Left renal cortex interstitium (tissue), 4 donors: ENCODE measurements around the gene IRF5. TPM values are rescaled to one million over a fixed set of nuclear protein-coding genes. Genes with fewer than 3 reads are reported as not detected.

ENCODE experiments used
- DNase-seq, 4 donors: peaks; one replicate each; pipeline ENCODE4 v3.0.0-alpha.2; 2013; ENCODE audit warnings: low read depth in 4 of 4, low spot score in 2 of 4, missing footprints in 1 of 4
- polyA plus RNA-seq, 4 donors: library from polyadenylated mRNA; unstranded; fragments of 120-200 nt; gene quantifications; one replicate each; pipeline ENCODE4 v1.2.1, GENCODE V29; 2013; ENCODE audit not compliant: insufficient read length in 4 of 4

IRF5 gene
- polyA plus RNA-seq, 4 donors = 8.9 to 14.1 (median 10.8) TPM

DNA sequence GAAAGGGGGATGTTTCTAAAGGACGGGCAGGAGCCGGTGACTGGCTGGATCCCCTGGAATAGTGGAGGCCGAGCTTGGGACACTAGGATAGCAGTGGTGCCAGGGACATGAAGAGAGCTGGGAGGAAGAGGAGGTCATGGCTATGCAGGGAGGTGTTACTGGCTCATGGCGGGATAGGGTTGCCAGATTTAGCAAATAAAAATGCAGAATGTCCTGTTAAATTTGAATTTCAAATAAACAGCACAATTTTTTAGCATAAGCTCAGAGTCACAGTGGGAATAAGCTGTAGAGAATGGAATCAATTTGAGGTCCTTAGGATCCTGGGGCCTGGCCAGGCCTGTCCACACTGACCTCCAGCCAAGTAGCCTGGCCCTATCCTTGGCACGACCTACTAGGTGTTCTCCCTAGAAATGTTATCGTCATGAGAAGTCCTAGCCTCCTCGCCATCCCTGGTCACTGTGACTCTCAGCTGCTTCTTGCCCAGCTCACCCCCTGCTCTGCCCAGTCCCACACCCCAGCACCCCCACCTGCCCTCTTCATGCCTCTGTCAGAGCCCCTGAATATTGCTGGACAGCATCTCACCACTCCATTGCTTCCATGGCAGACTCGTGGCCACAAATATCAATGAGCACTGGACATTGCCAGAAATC lies 19.6 kb upstream of the IRF5 start:
- no peak for DNase-seq

DNA sequence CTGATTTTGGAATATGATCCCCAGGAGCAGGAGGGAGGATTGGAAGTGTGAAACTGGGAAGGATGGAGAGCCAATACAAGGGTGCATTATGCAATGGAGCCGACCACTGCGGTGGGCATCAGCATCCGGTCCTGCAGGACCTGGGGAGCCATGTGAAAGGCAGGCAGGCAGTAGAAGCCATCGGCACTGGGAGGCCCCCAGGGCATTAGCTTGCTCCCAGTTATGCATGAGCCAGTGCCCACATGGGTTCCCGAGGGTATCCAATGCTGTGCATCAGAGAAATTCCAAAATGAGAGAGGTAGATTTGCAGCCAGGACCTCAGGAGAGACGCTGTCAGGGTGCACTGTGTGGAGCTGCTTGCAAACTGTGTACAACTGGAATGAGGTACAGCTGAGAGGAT lies 18.5 kb upstream of the IRF5 start:
- DNase-seq = no peak

DNA sequence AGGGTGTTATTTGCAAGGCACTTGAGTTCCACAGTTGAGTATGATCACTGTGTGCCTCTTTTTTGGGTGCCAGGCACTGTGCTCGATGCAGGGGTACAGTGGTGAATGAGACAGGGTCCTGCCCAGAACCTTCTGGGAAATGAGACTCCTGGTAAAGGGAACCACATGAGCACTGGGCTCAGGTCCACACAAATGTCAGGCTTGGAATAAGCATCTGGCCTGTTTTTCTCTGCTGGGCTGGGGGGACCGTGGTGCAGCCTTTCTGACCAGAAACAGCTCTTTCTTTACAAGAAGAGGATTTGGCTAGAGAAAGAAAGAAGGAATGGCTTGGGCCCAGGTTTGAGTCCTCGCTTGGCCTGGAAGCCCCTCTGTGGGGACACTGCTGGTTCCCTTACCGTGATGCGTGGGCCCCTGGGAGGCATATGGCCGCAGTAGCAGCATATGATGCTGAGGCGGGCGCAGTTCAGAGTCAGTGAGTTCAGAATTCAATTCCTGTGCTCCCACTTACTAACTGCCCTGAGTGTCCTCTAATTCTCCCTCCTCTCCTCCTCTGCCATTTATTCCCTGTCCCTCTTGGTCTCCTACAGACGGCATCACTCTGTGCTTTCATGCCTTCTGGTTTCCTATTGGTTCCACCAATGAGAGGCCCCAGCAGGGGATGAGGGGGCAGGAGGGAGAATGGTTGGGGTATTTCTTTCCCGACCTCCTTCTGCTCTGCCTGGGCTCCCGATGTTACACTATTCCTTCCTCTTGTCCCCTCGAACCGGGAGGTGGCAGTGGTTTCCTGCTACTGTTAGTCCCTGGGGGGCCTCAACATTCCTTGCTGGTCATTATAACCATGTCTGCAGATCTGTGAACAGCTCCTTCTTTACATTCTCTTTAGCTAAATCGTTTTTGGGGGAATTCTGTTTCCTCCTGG lies 17.6 kb upstream of the IRF5 start:
- no peak for DNase-seq

- no peak for DNase-seq
Measured at GRCh38 chr7:128920913-128921582, 16.7 kb upstream of the IRF5 start.

- DNase-seq = no peak
Measured at GRCh38 chr7:128921866-128922440, 15.8 kb upstream of the IRF5 start.

DNA sequence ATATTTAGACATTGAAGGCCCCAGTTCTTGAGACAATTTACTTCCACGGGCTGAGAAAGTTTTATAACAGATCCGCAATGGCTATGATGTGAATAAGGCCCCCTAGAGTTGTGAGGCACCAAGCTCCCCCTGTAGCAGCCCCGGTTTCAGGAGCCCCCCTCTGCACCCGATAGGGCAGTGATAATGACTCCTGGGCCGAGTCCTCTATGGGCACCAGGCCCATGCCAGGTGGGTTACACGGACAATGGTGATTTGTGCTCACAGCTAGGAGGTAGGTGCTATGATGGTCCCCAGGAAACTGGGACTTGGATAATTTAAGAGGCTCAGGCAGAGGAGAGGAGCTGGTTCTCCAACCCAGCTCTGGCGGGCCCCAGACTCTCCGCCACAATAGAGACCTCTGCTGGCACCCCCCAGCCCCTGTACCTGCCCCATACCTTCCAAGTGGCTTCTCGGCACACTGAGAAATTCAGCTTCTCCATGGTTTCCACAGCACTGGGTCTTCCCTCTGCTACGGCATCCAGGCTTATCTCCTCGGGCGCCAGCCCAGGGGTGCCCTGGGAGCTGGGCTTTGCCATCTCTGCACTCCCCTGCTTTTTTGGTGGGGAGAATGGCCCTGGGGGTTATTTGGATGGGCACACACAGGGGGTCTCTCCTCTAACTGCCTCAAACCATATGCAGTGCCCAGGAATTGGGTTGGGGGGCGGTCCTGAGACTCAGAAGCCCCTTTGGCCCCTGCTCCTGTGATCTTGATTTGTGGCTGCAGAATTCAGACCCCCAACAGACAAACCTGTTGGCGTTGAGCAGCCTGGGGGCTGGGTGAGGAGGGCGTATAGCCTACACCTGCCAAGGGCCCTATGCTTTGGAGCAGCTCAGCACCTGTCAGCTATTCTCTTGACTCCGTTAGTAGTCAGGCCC lies 15.0 kb upstream of the IRF5 start:
- no peak for DNase-seq

DNA sequence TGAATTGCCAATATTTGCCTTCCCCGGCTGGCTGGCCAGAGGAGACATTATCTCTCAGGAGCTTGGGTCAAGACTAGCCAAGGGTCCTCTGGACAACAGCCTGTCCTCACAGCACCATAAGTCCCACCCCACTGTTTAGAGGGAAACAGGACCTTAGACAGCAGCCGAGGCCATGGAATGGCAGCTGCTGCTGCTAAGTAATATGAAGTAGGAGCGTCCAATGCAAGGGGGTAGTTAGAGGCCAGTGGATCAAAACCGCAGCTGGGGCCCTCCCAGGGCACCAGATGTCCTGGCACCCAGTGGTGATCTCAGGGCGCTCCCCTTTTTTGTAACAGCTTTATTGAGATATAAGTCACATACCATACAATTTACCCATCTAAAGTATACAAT lies 14.3 kb upstream of the IRF5 start:
- DNase-seq = no peak

- no peak for DNase-seq
Measured at GRCh38 chr7:128924707-128925588, 12.8 kb upstream of the IRF5 start.

DNA sequence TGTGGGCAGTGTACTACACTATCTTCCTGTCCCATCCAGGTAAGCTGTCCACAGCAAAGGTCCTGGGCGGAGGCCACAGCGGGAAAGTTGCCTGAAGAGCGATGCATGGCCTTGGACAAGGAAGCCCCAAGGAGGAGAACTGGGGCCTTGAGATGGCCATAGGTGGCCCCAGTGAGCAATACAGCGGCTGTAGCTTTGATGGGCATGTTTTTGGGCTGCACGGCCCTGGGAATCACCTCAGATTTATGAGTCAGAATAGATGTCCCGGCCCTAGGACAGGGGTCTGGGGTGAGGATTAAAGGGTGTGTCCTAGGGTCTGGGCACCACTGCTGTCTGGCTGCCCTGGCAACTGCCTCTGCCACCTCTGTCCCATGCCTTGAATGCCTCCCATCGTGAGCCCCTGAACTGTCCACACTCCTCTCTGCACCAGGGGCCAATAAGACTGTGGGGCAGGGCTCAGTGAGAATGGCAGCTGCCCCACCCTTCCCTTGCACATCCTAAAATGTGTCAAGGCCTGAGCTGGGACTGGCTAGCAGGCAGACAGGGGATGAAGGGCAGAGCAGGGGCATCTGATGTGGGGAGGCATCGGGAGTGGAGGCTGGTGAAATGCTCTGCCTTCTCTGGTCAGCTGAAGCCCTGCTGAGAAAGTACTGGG lies 9.4 kb upstream of the IRF5 start:
- DNase-seq = no peak

GRCh38 chr7:128928882-128929788 lies 8.6 kb upstream of the IRF5 start:
- no peak for DNase-seq

DNA sequence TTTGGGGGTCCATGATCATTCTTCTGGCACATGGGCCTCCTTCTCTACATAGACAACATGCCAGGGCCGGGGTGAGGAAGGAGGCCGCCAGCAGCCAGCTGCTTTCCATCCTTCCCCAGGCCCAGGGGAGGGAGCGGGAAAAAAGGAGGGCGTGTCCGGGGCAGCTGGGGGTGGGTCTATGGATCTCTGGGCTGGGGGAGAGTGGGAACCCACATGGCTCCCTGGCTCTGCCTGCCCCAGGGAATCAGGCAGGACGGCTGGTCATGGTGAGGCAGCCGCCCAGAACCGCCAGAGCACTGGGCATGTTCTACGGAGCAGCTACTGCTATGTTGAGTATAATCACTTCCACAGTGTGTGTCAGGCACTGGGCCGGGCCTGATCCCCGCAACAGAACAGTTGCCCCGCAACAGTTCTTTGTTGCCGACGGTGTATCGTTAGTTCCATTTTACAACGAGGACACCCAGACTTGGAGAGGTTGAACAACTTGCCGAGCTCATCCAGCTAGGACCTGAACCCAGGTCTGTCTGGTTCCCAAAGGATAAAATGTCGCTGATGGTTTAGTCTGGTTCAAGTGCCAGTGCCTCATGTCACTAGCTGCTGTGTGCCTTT lies 6.4 kb upstream of the IRF5 start:
- no peak for DNase-seq

- no peak for DNase-seq
Measured at GRCh38 chr7:128931965-128932861, 5.5 kb upstream of the IRF5 start.

DNA sequence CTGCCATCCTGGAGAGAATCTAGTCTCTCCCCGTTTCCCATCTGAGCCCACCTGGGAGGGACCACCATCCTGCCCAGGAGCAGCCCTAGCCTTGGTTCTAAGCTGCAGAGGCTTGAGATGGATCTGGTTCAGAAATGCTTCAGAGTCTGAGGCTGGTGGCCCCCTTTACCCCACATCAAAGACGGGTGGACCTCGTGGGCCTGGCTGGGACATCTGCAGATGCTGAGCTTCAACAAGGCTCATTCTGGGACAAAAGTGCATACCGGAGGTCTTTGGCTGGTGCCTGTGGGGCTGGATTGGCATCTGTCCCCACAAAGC lies 4.9 kb upstream of the IRF5 start:
- no peak for DNase-seq

DNA sequence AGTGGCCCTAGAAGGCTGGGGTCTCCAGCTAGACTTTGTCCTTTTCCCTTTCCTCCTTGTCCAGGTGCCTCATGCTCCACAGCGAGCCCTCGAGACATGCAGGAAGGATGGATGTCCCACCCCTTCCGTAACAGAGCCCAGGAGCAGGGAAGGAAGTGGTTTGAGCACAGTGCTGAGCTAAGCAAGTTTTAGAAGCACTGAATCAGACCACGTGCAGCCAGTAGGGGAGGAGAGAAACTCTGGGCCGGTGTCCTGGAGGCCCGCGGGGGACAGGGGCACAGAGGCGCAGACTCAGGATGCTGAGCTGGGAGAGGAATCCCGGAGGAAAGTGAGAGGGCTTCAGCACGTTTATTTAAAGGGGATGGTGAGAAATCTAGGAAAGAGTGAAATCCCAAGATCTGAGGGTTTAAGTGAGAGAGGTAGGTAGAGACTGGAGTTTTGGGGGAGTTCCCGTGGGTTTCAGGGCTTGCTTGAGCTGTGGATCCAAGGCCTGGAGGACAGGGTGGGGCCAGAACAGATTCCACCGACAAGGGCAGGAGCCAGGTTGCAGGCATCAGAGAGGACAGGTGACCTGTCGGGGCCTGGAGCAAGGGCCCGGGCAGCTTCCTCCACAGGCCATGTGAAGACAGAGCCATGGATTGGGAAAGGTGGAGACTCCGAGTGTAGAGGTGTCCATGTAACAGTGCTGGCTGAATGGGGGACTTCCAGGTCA lies 4.4 kb upstream of the IRF5 start:
- DNase-seq = no peak
